MCF 10A (cell line): ENCODE measurements around the gene ZNF136. TPM values are rescaled to one million over a fixed set of nuclear protein-coding genes. Genes with fewer than 3 reads are reported as not detected.

Source experiments
- BruUV-seq: library from RNA; stranded (reverse); fragments of 400-500 nt; replicated peaks from 2 replicates; lab custom pipeline; 2021; lab: Mats Ljungman, UMichigan
- CTCF ChIA-PET: fragments of 300-600 bp; sonication (Branson Sonifier 250); formaldehyde crosslinking; extraction: SDS; loops from one replicate; lab custom pipeline; 2021; ENCODE audit warnings: antibody characterized with exemption, inconsistent platforms; lab: Yijun Ruan, JAX
- POLR2A ChIA-PET: fragments of 300-600, 350-650 bp; sonication (Branson Sonifier 250); formaldehyde crosslinking; extraction: SDS; loops from one replicate; lab custom pipeline; 2020; ENCODE audit warnings: antibody characterized with exemption, inconsistent platforms; lab: Yijun Ruan, JAX
- DNase-seq: peaks from one replicate; pipeline ENCODE4 v3.0.0-alpha.2; 2018; ENCODE audit not compliant: unreplicated experiment
- H3K27ac Mint-ChIP-seq: one replicate; pipeline ENCODE4 v1.8.0; 2022; ENCODE audit warnings: mild to moderate bottlenecking, low read depth, mixed read lengths; ENCODE audit not compliant: unreplicated experiment
- H3K27me3 Mint-ChIP-seq: one replicate; pipeline ENCODE4 v1.8.0; 2022; ENCODE audit warnings: mixed read lengths; ENCODE audit not compliant: insufficient read depth, unreplicated experiment
- H3K36me3 Mint-ChIP-seq: one replicate; pipeline ENCODE4 v1.8.0; 2022; ENCODE audit warnings: mild to moderate bottlenecking, moderate library complexity, mixed read lengths; ENCODE audit not compliant: insufficient read depth, unreplicated experiment
- H3K4me1 Mint-ChIP-seq: one replicate; pipeline ENCODE4 v1.8.0; 2022; ENCODE audit warnings: mixed read lengths; ENCODE audit not compliant: insufficient read depth, unreplicated experiment
- H3K4me3 Mint-ChIP-seq: one replicate; pipeline ENCODE4 v1.8.0; 2022; ENCODE audit warnings: mild to moderate bottlenecking, moderate library complexity, mixed read lengths; ENCODE audit not compliant: unreplicated experiment
- H3K9me3 Mint-ChIP-seq: one replicate; pipeline ENCODE4 v1.8.0; 2022; ENCODE audit warnings: mixed read lengths; ENCODE audit not compliant: unreplicated experiment
- intact Hi-C: fragments of 100-400 bp; cut with micrococcal nuclease; formaldehyde crosslinking; loops from 2 replicates; pipeline ENCODE4 v1.14.1; 2022
- total RNA-seq: library from RNA; stranded (reverse); gene quantifications from 2 replicates; pipeline ENCODE4 v1.2.3, GENCODE V29; 2022
- TF ChIP-seq, protein P1 (sequence below): fragments of 200-600 bp; IDR thresholded peaks from one replicate; pipeline ENCODE4 v1.8.0; 2022; ENCODE audit warnings: antibody characterized with exemption, mild to moderate bottlenecking; ENCODE audit not compliant: unreplicated experiment

The ZNF136 gene
- total RNA-seq, 1 experiment from 2014 or later = 3.7 TPM

- peaks cover 42% of the 10 kb centered on the region for H3K9me3 Mint-ChIP-seq
- H3K27me3 Mint-ChIP-seq = no peaks in the 10 kb centered on the region
- intact Hi-C loops = no loop called here
- no TSS peak for BruUV-seq
- no peak overlapping the region for H3K4me3 Mint-ChIP-seq
- no peaks in the 10 kb centered on the region for H3K4me1 Mint-ChIP-seq
- H3K36me3 Mint-ChIP-seq = no peaks in the 10 kb centered on the region
- ChIA-PET POLR2A (interaction anchor here (2.1 kb wide), 1 partner anchor 14 kb away, joined by 5 read pairs; no protein-coding TSS in a partner anchor), CTCF (no interaction called here)
- DNase-seq = no peak
- TF ChIP-seq, protein P1, sequence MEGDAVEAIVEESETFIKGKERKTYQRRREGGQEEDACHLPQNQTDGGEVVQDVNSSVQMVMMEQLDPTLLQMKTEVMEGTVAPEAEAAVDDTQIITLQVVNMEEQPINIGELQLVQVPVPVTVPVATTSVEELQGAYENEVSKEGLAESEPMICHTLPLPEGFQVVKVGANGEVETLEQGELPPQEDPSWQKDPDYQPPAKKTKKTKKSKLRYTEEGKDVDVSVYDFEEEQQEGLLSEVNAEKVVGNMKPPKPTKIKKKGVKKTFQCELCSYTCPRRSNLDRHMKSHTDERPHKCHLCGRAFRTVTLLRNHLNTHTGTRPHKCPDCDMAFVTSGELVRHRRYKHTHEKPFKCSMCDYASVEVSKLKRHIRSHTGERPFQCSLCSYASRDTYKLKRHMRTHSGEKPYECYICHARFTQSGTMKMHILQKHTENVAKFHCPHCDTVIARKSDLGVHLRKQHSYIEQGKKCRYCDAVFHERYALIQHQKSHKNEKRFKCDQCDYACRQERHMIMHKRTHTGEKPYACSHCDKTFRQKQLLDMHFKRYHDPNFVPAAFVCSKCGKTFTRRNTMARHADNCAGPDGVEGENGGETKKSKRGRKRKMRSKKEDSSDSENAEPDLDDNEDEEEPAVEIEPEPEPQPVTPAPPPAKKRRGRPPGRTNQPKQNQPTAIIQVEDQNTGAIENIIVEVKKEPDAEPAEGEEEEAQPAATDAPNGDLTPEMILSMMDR = no peak
- H3K27ac Mint-ChIP-seq = no peak overlapping the region
Measured at GRCh38 chr19:12217332-12217731, 54.4 kb downstream of the ZNF136 start.

DNA sequence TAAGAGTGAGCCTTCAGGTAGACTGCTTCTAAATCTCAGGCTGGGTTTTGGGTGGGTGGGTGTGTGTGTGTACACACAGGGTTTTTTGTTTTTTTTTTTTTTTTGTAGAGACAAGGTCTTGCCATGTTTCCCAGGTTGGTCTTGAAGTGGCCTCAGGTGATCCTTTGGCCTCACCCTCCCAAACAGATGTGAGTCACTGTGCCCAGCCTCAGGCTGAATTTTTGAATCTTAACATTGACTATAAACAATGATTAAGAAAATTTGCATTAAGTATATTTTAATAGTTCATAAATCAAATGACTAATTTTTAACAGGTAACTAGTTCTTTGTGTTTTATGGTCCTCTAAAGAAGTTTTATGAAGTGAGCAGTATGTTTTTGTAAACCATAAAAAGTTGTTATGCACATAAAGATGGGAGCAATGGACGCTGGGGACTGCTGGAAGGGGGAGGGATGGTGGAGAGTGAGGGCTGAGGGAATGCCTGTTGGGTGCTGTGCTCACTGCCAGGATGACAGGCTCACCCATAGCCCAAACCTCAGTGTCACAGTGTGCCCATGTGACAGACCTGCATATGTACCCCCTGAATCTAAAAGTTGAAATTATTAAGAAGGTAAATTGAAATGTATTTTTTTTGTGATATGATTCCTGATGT, 60.2 kb downstream of the ZNF136 start:
- CTCF ChIA-PET = interaction anchor here (0.8 kb wide), 1 partner anchor 21 kb away, joined by 3 read pairs; no protein-coding TSS in a partner anchor
- H3K4me1 Mint-ChIP-seq = no peaks in the 10 kb centered on the region
- H3K27me3 Mint-ChIP-seq = no peaks in the 10 kb centered on the region
- no peaks in the 10 kb centered on the region for H3K36me3 Mint-ChIP-seq
- intact Hi-C loops = no loop called here
- BruUV-seq = no TSS peak
- no peak overlapping the region for H3K27ac Mint-ChIP-seq
- H3K4me3 Mint-ChIP-seq = no peak overlapping the region
- TF ChIP-seq, protein P1 = no peak
- no peak for DNase-seq
- peaks cover 23% of the 10 kb centered on the region for H3K9me3 Mint-ChIP-seq
- POLR2A ChIA-PET = no interaction called here

GRCh38 chr19:12224676-12225075, 61.8 kb downstream of the ZNF136 start:
- H3K27ac Mint-ChIP-seq = no peak overlapping the region
- H3K36me3 Mint-ChIP-seq = peaks cover 7% of the 10 kb centered on the region
- H3K9me3 Mint-ChIP-seq = peaks cover 12% of the 10 kb centered on the region
- no peaks in the 10 kb centered on the region for H3K4me1 Mint-ChIP-seq
- H3K27me3 Mint-ChIP-seq = no peaks in the 10 kb centered on the region
- CTCF ChIA-PET = interaction anchor here (0.6 to 0.7 kb wide), 2 partner anchors 19 to 406 kb away, joined by 3 read pairs; no protein-coding TSS in a partner anchor
- POLR2A ChIA-PET = no interaction called here
- TF ChIP-seq, protein P1 = no peak
- no peak for DNase-seq
- no TSS peak for BruUV-seq
- intact Hi-C loops = no loop called here
- H3K4me3 Mint-ChIP-seq = no peak overlapping the region

DNA sequence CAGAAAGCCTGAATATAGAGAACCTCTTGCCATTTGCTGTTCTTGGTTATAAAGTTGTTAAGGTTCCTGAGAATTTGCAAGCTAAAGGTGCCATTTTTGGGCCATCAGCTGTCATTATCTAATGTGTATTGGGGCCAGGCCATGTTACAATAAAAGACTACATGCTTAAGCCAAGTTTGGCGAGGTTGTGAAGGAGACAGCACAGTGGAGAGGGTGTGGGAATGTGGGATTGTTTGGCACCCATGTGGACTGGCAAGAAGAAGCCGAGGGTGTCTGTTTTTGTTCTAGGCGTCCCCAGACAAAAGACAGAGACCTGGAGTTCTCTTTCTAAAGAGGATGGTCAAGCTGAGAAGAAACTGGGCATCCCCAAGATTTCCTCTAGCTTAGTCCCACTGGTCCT, 67.1 kb downstream of the ZNF136 start:
- DNase-seq = no peak
- Mint-ChIP-seq H3K4me3 (no peak overlapping the region), H3K27me3 (no peaks in the 10 kb centered on the region), H3K36me3 (peaks cover 32% of the 10 kb centered on the region), H3K9me3 (peaks cover 23% of the 10 kb centered on the region), H3K4me1 (no peaks in the 10 kb centered on the region), H3K27ac (no peak overlapping the region)
- POLR2A ChIA-PET = interaction anchor here (0.7 to 2.0 kb wide), 6 partner anchors 59 to 306 kb away, joined by 3 to 12 read pairs (median 4); partner anchors contain the start of genes ZNF136, ZNF44 and ZNF799
- intact Hi-C loops = no loop called here
- TF ChIP-seq, protein P1 = no peak
- CTCF ChIA-PET = interaction anchor here (0.7 kb wide), 1 partner anchor 686 kb away, joined by 3 read pairs; no protein-coding TSS in a partner anchor
- no TSS peak for BruUV-seq
